Astrocyte of the hippocampus (primary cell): ENCODE results near the gene FRS2.

Experiments
- DNase-seq: peaks from one replicate; pipeline ENCODE4 v3.0.0; 2011; ENCODE audit warnings: low read depth, low spot score

FRS2 gene

GRCh38 chr12:69501154-69501895 is 31.1 kb downstream of the FRS2 start:
- peak; percentile 42 for DNase-seq

DNA sequence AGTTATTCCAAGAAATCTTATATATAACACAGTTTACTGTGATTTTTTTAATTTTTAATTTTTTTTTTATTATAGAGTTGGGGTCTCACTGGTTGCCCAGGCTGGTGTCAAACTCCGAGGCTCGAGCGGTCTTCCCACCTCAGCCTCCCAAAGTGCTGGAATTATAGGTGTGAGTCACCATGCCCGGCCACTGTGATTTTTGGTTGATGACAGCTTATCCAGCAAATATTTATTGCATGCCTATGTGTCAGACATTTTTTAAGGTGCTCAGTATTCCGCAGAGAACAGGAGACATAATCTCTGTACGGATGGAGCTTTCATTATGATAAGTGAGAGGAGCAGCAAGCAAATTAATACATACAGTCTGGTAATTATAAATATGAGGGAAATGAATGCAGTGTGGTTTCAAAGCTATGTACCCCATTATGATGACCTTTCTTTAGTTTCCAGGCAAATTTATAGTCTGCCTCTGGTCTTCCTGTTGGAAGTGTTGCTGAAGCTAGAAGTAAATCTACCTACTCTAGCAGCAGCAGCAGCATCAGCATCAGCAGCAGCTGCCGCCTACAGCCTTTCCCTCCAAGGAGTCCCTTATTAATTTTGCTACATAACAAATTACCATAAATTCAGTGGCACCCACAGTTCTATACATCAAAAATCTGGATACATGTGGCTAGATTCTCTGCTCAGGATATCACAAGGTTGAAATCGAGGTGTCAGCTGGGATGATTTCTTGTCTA is 32.3 kb downstream of the FRS2 start:
- DNase-seq = peak; percentile 77

- no peak for DNase-seq
These were observed 37.9 kb downstream of the FRS2 start for GRCh38 chr12:69508091-69508490.

GRCh38 chr12:69508621-69509020 is 38.4 kb downstream of the FRS2 start:
- no peak for DNase-seq

DNA sequence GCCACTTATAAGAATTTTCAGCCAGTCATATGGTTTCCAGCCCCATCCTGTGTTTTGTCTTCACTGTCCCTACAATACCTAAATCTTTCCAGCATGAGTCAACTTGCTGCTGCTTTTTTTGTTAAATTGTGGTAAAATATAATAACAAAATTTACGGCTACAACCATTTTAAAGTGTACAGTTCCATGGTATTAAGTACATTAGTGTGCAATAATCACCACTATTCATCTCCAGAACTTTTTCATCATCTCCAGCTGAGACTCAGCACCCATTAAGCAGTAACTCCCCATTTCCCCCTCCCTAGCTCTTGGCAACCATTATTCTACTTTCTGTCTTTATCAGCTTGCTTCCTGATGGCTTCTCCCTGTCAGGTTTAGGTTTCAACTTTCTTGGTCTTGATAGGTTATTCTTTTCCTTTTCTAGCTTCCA is 39.1 kb downstream of the FRS2 start:
- DNase-seq = peak; percentile 39

GRCh38 chr12:69509904-69510827 is 40.0 kb downstream of the FRS2 start:
- peak; percentile 57 for DNase-seq

DNA sequence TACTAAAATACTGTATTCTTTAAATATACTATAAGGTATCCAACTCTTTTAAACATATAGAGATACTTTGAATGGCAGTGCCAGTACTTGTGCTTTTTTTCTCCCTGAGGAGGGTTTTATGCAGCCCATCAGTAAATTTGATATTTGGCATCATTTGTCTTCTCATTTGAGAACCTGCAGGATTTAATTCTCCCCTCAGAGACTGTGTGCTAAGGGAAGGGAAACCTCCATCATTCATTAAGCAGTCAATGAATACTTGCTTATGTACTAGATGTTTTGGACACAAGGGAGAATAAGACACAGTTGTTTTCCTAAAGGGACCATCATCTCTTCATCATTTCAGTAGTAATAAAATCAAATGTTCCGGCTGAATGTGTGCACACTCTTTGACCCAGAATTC is 40.8 kb downstream of the FRS2 start:
- no peak for DNase-seq

- DNase-seq = no peak
These were observed 41.5 kb downstream of the FRS2 start for GRCh38 chr12:69511469-69512267.

DNA sequence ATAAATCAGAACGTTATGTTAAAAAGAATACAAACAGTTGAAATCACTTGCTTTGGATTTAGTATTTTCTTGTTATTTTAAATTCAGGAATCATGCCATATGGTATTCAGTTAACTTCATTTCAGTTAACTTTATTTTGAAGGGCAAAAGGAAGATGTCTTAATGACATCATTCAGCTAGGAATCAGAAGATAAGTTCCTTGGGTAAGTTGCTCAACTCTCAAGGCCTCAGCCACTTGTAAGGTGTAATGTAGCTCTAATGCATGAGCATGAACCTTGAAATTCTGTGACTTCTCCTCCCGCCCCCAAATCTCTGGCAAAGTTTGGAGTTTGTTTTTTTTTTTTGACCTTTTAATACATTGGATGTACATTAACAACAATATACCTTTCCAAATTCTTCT is 42.6 kb downstream of the FRS2 start:
- no peak for DNase-seq

DNA sequence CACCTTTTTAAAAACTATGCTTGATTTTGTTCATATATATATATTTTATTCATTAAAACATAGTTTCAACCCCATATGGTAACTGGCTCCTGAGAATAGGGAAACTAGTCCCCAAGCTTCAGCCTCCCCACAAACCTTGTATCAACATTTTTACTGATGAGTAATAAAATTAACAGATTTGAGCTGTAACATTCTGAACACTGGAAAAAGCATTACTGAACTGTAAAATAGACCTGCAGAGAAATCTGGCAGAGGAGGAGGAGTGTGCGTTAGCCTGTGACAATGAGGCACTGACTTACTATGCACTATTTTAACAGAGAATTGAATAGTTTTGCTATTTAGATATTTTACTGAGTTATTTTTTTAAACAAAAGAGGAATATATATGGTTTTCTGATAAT is 43.1 kb downstream of the FRS2 start:
- no peak for DNase-seq

DNA sequence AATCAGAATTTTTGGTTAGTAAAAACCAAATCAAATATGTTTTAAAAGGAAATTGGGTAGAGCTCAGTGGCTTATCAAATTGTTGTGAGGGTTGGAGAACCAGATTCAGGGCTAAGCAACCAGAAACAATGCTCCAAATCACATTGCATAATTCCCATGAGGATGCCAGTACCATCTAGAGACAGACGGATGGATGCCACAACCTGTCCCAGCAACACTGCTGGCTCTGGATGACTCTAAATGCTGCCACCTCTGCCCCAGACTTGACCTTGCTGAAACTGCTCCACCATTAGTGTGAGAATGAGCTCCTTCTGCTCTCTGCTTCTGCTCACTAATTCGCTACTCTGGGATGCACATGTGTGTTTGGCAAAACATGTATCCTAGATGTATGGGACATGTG is 43.9 kb downstream of the FRS2 start:
- DNase-seq = no peak

DNA sequence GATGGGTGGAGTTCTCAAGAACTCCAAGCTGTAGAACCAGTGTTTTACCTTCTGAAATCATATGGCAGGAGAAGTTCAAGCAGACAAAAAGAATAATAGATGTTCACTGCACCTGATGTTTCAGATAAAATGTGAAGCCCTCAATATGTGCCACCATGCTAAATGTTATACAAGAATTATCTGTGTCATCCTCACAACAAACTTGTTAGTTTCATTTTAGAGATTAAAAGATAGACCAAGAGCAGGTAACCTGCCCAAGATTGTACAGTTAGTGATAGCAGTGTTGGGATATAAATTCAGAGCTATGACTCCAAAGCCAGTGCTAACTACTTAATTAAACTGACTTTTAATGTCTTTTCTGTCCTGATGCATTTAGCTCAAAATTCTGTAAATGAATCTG is 44.7 kb downstream of the FRS2 start:
- DNase-seq = no peak

- DNase-seq = no peak
These were observed 45.3 kb downstream of the FRS2 start for GRCh38 chr12:69515394-69515930.

GRCh38 chr12:69516950-69517349 is 46.8 kb downstream of the FRS2 start:
- DNase-seq = no peak

DNA sequence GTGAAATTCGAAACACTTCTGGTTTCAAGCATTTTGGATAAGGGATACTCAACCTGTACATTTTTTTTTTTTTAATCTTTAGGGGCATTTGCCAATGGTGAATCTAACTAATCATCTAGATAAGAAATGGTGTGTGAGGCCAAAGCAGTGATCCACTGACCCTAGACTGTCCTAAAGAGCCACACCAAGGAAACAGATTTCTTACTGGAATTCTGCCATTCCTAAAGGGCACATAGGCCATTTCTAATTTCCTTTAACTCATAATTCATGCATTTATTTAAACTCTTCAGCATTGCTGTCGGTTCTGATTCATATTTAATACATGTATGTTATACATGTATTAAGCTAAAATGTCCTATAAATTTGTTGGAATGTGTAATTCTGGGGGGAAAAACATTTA is 47.2 kb downstream of the FRS2 start:
- DNase-seq = no peak

- peak; percentile 84 for DNase-seq
These were observed 49.7 kb downstream of the FRS2 start for GRCh38 chr12:69519871-69520270.

DNA sequence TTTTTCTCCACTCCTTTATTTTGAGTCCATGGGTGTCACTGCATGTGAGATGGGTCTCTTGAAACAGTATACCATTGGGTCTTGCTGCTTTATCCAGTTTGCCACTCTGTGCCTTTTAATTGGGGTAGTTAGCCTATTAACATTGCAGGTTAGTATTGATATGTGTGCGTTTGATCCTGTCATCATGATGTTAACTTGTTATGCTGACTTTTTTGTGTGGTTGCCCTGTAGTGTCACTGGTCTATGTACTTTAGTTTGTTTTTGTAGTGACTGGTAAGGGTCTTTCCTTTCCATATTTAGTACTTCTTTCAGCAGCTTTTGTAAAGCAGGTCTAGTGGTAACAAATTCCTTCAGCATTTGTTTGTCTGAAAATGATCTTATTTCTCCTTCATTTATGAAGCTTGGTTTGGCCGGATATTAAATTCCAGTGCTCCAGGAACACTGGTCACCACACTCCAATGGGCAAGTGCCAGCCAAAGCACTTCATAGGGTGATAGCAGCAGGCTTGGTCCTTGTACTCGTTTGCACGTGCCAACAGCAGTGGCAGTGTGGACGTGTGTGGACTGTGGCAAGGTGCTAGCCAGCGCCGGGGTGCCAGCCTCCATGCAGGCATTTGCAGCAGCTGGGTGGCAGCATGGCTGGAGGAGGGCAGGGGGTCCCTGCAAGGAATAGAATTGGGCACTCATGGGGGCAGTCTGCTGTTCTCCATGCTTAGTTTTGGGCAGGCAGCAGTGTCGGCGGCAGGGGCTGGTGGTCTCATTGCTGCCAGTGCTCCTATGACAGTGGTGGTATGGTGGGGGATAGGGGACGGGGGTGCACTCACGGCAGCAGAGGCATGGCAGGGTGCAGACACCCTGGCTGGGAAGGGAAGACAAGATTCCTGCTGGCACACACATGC is 53.5 kb downstream of the FRS2 start:
- DNase-seq = no peak

DNA sequence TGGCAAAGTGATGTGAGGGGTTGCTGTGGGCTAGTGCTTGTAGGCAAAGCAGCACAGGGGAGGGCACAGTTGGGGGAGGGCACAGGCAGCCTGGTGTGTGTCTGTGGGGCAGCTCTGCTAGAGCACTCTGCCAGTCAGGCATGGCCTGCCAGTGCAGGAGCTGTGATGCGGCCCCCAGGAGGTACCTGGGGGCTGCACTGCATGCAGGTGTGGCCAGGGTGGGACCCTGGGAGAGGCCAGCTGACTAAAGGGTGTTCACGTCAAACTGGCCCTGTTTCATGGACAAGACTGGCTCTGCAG is 54.1 kb downstream of the FRS2 start:
- no peak for DNase-seq

DNA sequence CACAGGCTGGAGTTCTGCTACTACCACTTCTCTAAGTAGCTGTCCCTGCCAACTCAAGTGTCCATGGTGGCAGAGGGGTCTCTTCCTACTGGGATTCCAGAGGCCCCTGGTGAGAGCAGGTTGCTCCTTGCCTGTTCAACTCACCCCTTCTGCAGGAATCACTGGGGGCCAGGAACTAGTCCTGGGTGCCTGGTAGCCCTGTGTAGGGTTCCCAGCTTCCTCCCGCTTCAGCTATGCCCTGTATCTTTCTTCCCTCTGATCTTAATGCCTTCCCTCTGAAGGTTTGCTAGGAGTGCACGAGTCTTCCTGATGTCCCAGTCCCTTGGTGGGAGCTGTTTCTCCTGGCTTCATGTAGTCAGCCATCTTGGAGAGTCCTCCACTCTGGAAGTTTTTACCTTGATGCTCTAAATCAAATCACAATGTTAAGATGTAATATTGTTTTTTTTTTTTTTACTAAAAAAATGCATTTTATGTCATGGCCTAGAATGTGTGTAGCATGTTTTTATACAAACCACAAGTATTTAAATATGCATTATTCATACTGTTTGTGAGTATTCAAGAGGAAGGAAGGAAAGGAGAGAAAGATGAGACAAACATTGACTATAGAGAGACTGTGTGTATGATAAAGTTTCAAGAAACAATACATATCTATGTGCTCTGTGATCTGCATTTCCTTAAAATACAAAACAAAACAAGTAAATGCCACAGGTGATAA is 54.7 kb downstream of the FRS2 start:
- DNase-seq = no peak
